HL-60 (cell line): ENCODE measurements around the gene NEK8.

Source experiments
- DNase-seq, 2 experiments: peaks; one replicate each; pipeline ENCODE4 v3.0.0-alpha.2; 2010 to 2020; ENCODE audit warnings: low read depth in 1 of 2, low spot score in 1 of 2
- H3K27ac ChIP-seq: fragments of 250-450 bp; sonication (Bioruptor Pico); replicated peaks from 2 replicates; pipeline ENCODE4 v1.5.1; 2020; ENCODE audit warnings: mild to moderate bottlenecking, moderate library complexity
- H3K27me3 ChIP-seq: fragments of 250-450 bp; sonication (Bioruptor Pico); 2 replicates; pipeline ENCODE4 v1.5.1; 2021; ENCODE audit warnings: mild to moderate bottlenecking, moderate library complexity; ENCODE audit not compliant: insufficient read depth, poor library complexity, severe bottlenecking
- H3K4me3 ChIP-seq: replicated peaks from 2 replicates; pipeline ENCODE4 v1.5.1; 2011; ENCODE audit warnings: mild to moderate bottlenecking, control low read depth, low read length; ENCODE audit not compliant: insufficient read depth
- CTCF ChIP-seq: IDR thresholded peaks from one replicate; pipeline ENCODE4 v1.5.1; 2011; ENCODE audit warnings: low read length, control low read depth, inconsistent platforms; ENCODE audit not compliant: insufficient read depth
- GABPA ChIP-seq: IDR thresholded peaks from 2 replicates; pipeline ENCODE4 v1.6.1; 2012; ENCODE audit warnings: low read depth
- POLR2AphosphoS5 ChIP-seq: IDR thresholded peaks from 2 replicates; pipeline ENCODE4 v1.6.1; 2012; ENCODE audit warnings: low read depth
- SPI1 ChIP-seq: IDR thresholded peaks from 2 replicates; pipeline ENCODE4 v1.6.1; 2012; ENCODE audit warnings: low read depth, mild to moderate bottlenecking, borderline replicate concordance
- TF ChIP-seq, protein P1 (sequence below): IDR thresholded peaks from 2 replicates; pipeline ENCODE4 v1.6.1; 2012; ENCODE audit warnings: low read depth; ENCODE audit not compliant: insufficient replicate concordance

NEK8 gene

GRCh38 chr17:28747801-28748750 is 19.5 kb downstream of the NEK8 start:
- TF ChIP-seq GABPA = no peak
- no peak for TF ChIP-seq SPI1
- TF ChIP-seq POLR2AphosphoS5 = no peak
- TF ChIP-seq CTCF = no peak
- TF ChIP-seq, protein P1, sequence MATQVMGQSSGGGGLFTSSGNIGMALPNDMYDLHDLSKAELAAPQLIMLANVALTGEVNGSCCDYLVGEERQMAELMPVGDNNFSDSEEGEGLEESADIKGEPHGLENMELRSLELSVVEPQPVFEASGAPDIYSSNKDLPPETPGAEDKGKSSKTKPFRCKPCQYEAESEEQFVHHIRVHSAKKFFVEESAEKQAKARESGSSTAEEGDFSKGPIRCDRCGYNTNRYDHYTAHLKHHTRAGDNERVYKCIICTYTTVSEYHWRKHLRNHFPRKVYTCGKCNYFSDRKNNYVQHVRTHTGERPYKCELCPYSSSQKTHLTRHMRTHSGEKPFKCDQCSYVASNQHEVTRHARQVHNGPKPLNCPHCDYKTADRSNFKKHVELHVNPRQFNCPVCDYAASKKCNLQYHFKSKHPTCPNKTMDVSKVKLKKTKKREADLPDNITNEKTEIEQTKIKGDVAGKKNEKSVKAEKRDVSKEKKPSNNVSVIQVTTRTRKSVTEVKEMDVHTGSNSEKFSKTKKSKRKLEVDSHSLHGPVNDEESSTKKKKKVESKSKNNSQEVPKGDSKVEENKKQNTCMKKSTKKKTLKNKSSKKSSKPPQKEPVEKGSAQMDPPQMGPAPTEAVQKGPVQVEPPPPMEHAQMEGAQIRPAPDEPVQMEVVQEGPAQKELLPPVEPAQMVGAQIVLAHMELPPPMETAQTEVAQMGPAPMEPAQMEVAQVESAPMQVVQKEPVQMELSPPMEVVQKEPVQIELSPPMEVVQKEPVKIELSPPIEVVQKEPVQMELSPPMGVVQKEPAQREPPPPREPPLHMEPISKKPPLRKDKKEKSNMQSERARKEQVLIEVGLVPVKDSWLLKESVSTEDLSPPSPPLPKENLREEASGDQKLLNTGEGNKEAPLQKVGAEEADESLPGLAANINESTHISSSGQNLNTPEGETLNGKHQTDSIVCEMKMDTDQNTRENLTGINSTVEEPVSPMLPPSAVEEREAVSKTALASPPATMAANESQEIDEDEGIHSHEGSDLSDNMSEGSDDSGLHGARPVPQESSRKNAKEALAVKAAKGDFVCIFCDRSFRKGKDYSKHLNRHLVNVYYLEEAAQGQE = no peak
- H3K27me3 ChIP-seq = no peaks in the 10 kb centered on the region
- DNase-seq = no peak
- H3K27ac ChIP-seq = no peak overlapping the region
- no peak overlapping the region for H3K4me3 ChIP-seq

- H3K4me3 ChIP-seq = no peak overlapping the region
- no peaks in the 10 kb centered on the region for H3K27me3 ChIP-seq
- no peak for DNase-seq
- H3K27ac ChIP-seq = no peak overlapping the region
- TF ChIP-seq SPI1 (no peak), GABPA (no peak), CTCF (no peak), POLR2AphosphoS5 (no peak)
- TF ChIP-seq, protein P1 = no peak
Measured at GRCh38 chr17:28748852-28749515, 20.4 kb downstream of the NEK8 start.

DNA sequence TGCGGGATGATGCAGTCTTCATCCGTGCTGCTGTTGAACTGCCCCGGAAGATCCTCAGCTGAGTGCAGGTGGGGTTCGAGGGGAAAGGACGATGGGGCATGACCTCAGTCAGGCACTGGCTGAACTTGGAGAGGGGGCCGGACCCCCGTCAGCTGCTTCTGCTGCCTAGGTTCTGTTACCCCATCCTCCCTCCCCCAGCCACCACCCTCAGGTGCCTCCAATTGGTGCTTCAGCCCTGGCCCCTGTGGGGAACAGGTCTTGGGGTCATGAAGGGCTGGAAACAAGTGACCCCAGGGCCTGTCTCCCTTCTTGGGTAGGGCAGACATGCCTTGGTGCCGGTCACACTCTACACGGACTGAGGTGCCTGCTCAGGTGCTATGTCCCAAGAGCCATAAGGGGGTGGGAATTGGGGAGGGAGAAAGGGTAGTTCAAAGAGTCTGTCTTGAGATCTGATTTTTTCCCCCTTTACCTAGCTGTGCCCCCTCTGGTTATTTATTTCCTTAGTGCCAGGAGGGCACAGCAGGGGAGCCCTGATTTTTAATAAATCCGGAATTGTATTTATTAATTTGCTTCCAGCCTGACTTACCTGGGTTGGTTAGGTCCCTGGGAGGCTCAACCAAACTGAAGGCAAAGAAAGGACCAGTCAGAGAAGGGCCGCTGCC is 21.1 kb downstream of the NEK8 start:
- no peaks in the 10 kb centered on the region for H3K27me3 ChIP-seq
- DNase-seq = no peak
- TF ChIP-seq, protein P1 = no peak
- TF ChIP-seq POLR2AphosphoS5 (no peak), GABPA (no peak), SPI1 (no peak), CTCF (no peak)
- no peak overlapping the region for H3K27ac ChIP-seq
- no peak overlapping the region for H3K4me3 ChIP-seq
